SK-N-SH (cell line): Measurements from ENCODE around the gene GCH1.
"Not testable (repeated sequence)": the region's sequence is repeated elsewhere in the genome, so short reads cannot be mapped to it uniquely, and the experiment has no call there.

Source experiments
- CHD2 ChIP-seq: fragments of 150-350 bp; IDR thresholded peaks from 2 replicates; pipeline ENCODE4 v1.6.1; 2018; ENCODE audit warnings: low read length; ENCODE audit not compliant: partially characterized antibody
- EZH2phosphoT487 ChIP-seq: fragments of 200-600 bp; sonication (generic); IDR thresholded peaks from 2 replicates; pipeline ENCODE4 v1.6.1; 2017; ENCODE audit warnings: low read depth, mixed run types, mild to moderate bottlenecking, antibody characterized with exemption, moderate library complexity, borderline replicate concordance
- MXI1 ChIP-seq: IDR thresholded peaks from 2 replicates; pipeline ENCODE4 v1.6.1; 2012; ENCODE audit warnings: mild to moderate bottlenecking, low read depth, low read length, improper control_type of control experiment
- POLR2AphosphoS5 ChIP-seq: IDR thresholded peaks from 2 replicates; pipeline ENCODE4 v1.6.1; 2012; ENCODE audit warnings: low read depth, low read length
- RFX5 ChIP-seq: IDR thresholded peaks from 2 replicates; pipeline ENCODE4 v1.6.1; 2012; ENCODE audit warnings: mild to moderate bottlenecking, improper control_type of control experiment, low read length
- TAF1 ChIP-seq: IDR thresholded peaks from 2 replicates; pipeline ENCODE4 v1.6.1; 2012; ENCODE audit warnings: low read depth, mild to moderate bottlenecking, low read length, moderate library complexity, borderline replicate concordance
- TF ChIP-seq, protein P1 (sequence below): IDR thresholded peaks from 2 replicates; pipeline ENCODE4 v1.4.0; 2012; ENCODE audit warnings: low read depth
- TF ChIP-seq, protein P2 (sequence below): fragments of 200-600 bp; sonication (generic); IDR thresholded peaks from 2 replicates; pipeline ENCODE4 v1.6.1; 2017; ENCODE audit warnings: antibody characterized with exemption, mild to moderate bottlenecking, moderate library complexity
- TF ChIP-seq, protein P3 (sequence below): fragments of 150-350 bp; IDR thresholded peaks from 2 replicates; pipeline ENCODE4 v1.6.1; 2017; ENCODE audit warnings: antibody characterized with exemption, low read length, low read depth, borderline replicate concordance

DNA sequence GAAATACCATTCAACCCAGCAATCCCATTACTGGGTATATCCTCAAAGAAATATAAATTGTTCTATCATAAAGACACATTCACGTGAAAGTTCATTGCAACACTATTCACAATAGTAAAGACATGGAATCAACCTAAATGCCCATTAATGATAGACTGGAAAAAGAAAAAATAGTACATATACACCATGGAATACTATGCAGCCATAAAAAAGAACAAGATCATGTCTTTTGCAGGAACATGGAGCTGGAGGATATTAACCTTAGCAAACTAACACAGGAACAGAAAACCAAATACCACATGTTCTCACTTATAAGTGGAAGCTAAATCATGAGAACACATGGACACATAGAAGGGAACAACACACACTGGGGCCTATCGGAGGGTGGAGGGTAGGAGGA lies 101.1 kb downstream of the GCH1 start:
- TF ChIP-seq, protein P1, sequence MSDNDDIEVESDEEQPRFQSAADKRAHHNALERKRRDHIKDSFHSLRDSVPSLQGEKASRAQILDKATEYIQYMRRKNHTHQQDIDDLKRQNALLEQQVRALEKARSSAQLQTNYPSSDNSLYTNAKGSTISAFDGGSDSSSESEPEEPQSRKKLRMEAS: not testable (repeated sequence)
- TF ChIP-seq MXI1, CHD2, RFX5, POLR2AphosphoS5, TAF1, EZH2phosphoT487: not testable (repeated sequence)
- TF ChIP-seq, protein P2, sequence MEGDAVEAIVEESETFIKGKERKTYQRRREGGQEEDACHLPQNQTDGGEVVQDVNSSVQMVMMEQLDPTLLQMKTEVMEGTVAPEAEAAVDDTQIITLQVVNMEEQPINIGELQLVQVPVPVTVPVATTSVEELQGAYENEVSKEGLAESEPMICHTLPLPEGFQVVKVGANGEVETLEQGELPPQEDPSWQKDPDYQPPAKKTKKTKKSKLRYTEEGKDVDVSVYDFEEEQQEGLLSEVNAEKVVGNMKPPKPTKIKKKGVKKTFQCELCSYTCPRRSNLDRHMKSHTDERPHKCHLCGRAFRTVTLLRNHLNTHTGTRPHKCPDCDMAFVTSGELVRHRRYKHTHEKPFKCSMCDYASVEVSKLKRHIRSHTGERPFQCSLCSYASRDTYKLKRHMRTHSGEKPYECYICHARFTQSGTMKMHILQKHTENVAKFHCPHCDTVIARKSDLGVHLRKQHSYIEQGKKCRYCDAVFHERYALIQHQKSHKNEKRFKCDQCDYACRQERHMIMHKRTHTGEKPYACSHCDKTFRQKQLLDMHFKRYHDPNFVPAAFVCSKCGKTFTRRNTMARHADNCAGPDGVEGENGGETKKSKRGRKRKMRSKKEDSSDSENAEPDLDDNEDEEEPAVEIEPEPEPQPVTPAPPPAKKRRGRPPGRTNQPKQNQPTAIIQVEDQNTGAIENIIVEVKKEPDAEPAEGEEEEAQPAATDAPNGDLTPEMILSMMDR: not testable (repeated sequence)
- TF ChIP-seq, protein P3, sequence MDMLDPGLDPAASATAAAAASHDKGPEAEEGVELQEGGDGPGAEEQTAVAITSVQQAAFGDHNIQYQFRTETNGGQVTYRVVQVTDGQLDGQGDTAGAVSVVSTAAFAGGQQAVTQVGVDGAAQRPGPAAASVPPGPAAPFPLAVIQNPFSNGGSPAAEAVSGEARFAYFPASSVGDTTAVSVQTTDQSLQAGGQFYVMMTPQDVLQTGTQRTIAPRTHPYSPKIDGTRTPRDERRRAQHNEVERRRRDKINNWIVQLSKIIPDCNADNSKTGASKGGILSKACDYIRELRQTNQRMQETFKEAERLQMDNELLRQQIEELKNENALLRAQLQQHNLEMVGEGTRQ: not testable (repeated sequence)
